GM21825 (cell line): ENCODE data around the gene SAMD4B.
"Not testable (repeated sequence)": the region's sequence is repeated elsewhere in the genome, so short reads cannot be mapped to it uniquely, and the experiment has no call there.

ENCODE experiments used
- ATAC-seq: cut with Tn5 transposase; IDR thresholded peaks from one replicate; pipeline ENCODE4 v1.9.1; 2021; ENCODE audit warnings: mild to moderate bottlenecking, moderate library complexity; ENCODE audit not compliant: unreplicated experiment

SAMD4B gene

DNA sequence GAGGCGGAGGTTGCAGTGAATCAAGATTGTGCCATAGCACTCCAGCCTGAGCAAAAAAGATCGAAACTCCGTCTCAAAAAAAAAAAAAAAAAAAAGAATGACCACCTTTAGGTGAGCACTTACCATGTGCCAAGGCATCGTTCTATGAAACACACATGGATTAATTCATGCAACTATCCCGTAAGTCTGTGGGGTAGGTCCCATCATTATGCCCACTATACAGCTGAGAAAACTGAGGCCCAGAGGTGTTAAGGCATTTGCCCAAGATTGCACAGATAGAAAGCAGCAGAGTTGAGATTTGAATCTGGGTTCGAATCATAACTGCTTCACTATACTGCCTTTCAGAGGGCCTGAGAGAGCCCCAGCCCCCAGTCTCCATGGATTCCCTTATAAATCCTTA is 8.7 kb upstream of the SAMD4B start:
- ATAC-seq: no peak

DNA sequence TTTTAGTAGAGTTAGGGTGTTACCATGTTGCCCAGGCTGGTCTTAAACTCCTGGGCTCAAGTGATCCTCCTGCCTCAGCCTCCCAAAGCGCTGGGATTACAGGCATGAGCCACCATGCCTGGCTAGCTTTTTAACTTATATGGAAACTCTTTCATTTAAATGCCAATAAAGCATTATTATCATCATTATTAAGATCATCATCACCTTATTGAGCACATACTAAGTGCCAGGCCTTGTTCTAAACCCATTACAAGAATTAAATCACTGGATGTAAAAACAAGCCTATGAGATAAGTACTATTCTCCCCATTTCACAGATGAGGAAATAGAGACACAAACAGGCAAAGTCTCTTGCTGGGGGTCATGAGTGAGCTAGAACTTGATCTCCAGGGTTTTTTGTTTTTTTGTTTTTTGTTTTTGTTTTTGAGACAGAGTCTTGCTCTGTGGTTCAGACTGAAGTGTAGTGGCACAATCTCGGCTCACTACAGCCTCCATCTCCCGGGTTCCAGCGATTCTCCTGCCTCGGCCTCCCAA is 7.7 kb upstream of the SAMD4B start:
- ATAC-seq: no peak

DNA sequence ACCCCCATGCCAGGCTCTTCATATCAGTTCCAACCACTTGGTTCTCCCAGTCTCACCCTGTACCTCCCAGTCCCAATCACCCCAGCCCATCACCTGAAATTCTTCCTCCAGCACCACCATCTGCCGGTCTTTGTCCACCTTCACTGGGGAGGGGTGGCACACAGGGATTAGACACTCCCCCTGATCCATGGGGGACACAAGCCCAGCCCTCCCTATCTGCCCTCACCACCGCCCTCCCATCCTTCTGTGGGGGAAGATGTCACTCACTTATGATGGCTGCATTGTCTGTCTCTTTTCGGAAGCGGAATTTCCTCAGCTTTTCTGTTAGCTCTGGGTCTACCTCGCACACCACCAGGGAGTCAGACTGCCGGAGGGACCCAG is 7.1 kb upstream of the SAMD4B start:
- ATAC-seq: no peak

DNA sequence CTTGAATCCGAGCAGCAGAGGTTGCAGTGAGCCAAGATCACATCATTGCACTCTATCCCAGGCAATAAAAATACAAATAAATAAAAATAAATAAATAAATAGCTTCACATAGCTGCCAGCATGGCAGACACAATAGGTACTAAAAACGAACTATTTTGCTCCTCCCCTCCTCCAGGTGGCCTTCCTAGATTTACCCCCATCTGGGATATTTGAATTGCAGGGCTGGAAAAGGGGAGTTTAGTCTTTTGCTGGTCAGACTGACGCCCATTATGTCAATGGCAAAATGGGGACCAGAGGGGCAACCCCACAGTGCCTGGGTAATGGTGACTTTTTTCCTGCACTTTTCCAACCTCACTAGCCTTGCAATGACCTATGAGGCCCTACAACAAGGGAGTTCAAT is 5.7 kb upstream of the SAMD4B start:
- no peak for ATAC-seq

DNA sequence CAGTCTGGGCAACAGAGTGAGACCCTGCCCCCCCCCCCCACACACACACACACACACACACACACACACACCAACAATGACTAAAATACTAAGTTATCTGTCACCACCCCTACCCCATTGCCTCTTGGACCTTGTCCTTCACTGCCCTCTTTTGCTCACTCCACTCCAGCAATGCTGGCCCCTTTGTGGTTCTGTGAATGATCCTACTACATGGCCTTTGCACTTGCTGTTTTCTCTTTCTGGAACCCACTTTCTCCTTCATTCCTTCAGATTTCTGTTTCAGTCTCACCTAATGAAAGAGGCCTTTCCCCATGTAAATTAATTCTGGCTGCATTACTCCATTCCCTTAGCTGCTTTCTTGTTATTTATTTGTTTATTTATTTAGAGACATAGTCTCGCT is 2.5 kb upstream of the SAMD4B start:
- no peak for ATAC-seq

DNA sequence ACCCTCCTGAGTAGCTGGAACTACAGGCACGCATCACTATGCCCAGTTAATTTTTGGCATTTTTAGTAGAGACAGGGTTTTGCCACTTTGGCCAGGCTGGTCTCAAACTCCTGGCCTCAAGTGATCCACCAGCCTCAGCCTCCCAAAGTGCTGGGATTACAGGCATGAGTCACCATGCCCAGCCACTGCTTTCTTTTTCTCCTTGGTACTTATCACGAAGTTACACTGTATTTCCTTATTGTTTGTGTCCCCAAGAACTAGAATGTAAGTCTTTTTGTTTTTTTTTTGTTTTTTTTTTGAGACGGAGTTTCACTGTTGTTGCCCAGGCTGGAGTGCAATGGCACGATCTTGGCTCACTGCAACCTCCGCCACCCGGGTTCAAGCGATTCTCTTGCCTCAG is 2.1 kb upstream of the SAMD4B start:
- not testable (repeated sequence) for ATAC-seq

DNA sequence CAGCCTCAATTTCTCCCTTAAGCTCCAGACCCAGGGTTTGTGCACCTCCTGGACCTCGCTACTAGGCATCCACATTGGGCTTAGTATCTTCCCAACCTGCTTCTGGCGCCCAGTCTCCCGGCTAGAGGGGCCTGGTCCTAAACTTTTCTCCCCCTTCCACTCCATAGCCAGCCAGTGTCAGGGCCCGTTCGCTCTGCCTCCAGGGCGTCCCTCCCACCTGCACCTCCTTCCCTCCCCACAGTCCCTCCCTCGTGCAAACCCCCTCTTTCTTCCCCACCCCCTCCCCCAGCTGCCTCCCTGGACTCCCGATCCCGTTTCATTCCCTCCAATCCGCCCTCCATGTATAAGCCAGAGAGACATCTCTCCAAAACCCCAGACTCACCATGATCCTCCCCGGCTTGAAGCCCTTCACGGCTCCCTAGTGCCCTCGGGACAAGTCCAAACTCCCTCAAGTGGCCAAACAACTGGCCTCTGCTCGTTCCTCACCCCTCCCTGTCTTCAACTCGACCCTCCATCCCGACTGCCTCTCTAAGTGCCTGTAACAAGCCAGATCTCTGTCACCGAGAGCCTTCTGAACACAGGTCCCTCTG is 997 bp upstream of the SAMD4B start:
- peak; percentile 7 for ATAC-seq

DNA sequence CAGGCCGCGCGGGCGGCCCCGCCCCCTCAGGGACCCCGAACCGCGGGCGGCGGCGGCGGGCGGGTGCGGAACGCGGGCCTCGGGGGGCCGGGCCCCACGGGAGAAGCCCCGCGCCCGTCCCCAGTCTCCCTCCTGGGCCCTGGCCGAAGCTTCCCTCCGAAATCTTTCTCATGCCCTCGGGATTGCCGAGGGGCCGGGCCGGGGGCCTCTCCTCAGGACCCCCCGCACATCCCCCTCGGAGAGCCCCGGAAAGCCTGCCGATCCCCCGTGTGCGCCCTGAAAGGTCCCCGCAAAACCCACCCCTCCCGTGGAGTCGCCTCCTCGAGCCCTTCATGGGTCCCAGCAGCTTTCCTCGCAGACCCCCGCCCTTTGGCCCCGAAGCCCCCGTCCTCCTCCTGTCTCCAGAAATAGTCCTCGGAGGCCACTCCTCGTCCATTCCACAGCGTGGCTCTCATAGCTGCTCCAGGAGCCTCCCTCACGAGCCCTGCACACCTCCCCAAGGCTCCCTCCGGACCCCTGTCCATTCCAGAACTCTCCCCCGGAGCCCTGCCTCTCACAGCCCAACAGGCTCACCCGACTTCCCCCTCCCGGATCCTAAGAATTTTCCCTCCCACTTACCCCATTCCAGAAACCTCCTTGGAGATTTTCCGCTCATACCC is 555 bp downstream of the SAMD4B start:
- ATAC-seq: no peak

DNA sequence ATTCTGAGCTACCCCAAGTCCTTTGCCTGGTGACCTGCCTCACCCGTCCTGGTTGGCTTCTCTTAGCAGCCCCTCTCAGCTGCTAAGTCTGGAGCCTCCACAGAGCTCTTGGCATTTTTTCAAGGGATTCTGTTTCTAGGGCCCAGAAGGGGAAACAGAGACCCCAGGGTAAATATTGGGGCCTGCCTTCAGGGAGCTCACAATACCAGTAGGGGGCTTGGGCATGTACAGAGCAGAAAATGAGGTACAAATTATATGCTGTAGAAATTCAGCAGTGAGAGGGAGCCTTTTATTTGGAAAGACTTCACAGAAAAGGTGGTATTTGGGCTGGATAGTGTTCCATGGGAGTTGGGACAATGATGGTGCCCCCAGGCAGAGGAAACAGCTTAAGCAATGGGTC is 3.7 kb downstream of the SAMD4B start:
- ATAC-seq: no peak

DNA sequence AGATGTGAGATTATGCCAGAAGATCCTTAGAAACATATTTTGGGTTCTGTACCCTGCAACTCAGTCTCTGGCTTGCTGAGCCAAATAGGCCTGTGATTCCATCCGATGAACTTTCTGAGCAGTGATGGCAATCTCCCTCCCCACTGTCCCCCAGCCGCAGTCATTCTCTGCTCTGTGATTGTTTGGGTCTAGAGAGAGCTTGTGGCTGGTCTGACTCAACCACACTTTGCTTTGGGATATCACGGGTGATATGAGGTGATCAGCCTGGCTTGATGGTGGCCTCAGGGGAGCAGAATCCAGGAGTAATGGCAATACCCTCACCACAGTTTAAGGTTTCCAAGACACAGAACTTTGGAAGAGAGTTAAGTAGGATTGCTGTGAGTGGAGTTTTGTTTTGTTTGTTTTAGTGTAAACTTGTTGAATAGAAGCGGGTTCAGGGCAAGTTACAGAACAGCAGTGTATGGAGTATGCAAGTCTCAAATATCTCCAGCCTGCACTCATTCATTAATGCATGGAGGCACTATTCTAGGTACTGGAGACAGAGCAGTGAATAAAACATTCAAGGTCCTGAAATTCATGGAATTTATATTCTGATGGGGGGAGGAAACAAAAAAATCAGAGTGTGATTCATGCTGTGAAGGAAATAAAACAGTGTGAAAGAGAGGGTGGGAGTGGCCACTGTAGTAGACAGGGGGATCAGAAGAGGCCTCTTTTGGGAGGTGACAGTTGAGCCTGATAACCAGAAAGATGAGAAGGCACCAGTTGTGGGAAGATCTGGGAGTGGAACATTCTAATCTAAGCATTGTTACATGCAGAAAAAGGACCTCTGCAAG is 5.3 kb downstream of the SAMD4B start:
- ATAC-seq: no peak

DNA sequence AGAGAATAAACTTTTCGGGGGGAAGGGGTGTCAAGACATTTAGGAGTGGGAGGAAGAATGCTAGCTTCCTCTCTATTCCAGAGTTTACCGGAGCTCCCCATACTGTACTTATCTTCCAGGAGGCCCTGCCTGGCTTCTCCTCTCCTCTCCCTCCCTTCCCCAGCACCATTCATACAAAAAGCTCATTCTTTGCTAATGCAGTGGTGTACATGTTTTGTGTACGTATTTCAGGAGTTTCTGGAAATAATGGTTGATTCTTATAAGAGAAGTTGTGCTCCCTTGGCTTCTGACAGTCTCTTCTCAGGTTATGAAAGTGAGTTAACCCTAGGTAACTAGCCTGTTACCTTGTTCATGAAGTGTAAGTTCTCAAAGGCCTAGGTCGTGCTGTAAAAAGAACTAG is 7.1 kb downstream of the SAMD4B start:
- ATAC-seq: no peak

DNA sequence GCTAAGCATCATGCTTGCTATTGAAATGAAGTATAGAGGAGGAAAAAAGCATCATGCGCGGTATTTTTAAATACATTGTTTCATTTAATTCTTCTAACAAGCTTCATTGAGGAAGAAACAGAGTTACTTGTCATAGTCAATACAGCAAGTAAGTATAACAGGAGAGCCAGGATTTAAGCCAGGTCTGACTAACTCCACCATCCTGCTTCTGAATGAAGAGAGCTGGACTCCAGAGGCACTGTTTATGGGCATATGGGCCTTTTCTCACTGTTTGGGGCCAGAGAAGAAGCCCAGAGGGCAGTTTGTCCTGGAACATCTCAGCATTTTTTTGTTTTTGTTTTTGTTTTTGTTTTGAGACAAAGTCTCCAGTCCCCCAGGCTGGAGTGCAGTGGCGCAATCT is 7.9 kb downstream of the SAMD4B start:
- no peak for ATAC-seq

DNA sequence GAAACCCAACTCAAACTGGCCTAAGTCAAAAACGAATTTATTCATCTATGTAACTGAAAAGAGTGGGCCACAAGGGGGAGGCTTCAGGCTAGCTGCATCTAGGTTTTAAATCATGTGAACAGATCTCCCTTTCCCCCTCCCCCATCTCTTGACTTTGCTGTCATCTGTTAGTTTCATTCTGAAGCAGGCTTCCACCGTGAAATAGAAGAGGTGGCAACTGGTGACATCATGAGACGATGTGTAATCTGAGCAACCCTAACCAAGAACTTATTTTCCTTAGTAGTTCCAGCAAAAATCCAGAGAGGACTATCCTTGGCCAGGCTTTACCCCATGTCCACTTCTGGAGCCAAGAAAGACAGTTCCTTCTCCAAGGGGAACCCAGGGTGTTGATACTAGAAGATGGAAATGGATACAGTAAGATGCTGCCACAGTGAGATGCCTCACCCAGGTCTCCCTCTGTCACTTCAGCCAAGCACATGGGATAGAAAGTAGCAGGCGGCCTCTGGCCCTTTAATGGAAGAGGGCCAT is 9.4 kb downstream of the SAMD4B start:
- peak; percentile 75 for ATAC-seq

DNA sequence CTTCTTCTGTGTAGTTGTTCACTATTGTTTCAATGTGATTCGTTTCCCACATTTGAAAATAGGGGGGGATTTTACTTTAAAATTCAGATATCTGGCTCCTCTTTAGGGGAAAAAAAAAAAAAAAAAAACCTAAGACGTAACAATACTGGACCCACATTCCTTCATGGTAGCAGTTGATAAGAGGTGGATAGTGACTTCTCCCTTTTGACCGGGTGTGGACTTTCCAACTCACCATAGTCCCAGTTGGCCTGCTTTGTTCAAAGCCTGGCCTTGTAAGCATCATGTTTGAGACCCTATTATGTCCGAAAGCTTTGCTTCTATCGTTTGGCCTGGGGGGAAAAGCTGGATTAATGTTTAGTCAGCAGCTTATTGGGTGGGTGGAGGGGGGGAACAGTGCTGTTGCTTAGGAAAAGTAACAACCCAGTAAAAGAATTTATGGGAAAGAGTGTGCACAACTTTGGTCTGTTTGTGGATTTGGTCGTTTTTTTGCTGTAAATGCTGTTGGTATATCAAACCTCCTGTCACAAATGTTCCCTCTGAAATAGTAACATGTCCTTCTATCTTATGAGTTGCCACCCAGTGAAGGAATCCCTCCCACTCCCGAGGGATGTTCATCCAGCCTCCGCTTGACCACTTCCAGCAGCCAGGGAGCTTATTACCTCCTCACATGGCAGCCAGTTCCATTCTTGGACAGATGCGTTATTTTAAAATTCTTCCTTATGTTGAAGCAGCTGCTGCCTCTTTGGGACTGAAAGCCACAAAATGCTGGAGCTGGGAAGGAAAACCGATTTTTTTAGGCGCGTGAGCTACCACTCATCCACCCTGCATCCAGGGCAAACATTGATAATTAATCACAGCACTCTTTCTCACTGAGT is 10.4 kb downstream of the SAMD4B start:
- no peak for ATAC-seq

DNA sequence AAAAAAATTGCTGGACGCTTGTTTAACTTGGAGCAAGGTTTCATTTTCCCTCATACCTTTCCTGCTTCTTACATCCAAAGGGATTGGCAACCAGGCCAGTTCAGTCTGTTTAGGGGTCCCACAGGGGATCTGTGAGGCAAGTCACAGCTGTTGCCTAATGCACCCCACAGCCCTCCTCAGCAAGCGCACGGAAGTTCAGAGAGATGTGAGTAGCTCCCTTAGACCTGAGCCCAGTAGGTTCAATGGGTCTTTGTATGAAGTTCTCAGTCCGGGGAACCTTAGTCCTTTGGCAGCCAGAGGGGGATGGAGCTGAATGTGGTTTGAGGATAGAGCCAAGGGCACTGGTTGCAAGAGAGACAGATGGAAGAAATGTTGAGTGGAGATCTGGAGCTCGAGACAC is 13.0 kb downstream of the SAMD4B start:
- no peak for ATAC-seq

DNA sequence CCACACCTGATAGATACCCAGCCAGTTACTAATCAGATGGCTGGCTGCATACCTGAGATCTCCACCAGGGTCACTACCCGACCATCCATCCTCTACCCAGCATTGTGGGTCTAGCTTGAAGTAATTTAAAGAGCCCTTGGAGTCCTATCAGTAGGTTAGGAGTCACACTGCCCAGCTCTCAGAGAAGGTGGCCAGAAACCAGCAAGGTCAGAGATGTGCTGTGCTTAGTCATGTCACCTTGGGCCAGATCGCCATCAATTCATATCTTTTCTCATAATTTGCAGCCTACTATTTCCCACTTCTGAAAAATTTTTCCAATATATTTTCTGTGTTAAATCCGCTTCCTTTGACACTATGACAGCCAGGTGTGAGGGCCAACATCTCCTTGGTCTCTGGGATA is 13.9 kb downstream of the SAMD4B start:
- no peak for ATAC-seq

DNA sequence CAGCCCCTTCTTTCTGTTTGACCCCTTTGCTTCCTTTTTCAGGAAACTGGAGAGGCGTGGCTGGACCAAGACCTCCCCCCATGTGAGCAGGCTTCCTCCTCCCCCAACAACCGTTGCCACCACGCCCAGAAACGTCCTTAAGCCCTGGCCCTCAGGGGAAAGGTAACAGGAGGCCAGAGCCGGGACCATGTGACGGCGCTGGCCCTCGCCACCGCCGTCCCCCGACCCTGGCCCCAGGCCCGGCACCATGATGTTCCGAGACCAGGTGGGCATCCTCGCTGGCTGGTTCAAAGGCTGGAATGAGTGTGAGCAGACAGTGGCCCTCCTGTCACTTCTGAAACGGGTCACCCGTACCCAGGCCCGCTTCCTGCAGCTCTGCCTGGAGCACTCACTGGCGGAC is 14.4 kb downstream of the SAMD4B start:
- no peak for ATAC-seq

DNA sequence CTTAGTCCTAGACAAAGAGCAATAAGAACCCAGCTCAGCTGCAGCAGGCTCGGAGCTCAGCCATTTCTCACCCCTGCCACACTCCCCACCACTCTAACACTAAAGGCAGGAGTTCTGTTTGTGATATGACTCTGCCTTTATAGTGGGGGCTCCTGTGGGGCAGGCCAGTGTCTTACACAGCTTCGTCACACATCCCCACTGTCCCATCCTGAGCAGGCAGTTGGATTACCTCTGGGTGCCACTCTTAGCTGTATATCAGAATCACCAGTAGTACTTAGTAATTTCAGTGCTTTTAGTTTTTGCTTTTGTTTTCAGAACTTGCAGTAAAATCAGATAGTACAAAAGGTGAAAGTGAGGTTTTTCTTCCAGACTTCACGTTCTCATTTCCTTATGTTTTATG is 16.8 kb downstream of the SAMD4B start:
- no peak for ATAC-seq

DNA sequence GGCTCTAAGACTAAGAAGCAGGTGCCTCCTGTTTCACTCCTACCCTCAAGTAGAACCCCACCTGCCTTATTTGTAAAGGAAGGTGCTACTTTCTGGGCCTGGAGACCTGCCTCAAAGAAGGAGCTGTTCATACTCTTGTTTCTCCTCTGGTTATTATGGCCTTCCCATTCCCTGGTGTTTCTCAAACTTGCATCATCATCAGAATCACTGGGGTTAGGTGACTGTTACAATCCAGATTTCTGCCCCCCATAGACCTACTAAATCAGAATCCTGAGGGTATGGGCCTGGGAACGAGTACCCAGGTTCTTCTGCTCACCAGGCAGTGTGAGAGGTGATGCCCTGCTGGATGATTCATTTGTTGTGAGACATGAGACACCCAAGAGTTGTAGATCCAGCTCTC is 18.4 kb downstream of the SAMD4B start:
- ATAC-seq: no peak

DNA sequence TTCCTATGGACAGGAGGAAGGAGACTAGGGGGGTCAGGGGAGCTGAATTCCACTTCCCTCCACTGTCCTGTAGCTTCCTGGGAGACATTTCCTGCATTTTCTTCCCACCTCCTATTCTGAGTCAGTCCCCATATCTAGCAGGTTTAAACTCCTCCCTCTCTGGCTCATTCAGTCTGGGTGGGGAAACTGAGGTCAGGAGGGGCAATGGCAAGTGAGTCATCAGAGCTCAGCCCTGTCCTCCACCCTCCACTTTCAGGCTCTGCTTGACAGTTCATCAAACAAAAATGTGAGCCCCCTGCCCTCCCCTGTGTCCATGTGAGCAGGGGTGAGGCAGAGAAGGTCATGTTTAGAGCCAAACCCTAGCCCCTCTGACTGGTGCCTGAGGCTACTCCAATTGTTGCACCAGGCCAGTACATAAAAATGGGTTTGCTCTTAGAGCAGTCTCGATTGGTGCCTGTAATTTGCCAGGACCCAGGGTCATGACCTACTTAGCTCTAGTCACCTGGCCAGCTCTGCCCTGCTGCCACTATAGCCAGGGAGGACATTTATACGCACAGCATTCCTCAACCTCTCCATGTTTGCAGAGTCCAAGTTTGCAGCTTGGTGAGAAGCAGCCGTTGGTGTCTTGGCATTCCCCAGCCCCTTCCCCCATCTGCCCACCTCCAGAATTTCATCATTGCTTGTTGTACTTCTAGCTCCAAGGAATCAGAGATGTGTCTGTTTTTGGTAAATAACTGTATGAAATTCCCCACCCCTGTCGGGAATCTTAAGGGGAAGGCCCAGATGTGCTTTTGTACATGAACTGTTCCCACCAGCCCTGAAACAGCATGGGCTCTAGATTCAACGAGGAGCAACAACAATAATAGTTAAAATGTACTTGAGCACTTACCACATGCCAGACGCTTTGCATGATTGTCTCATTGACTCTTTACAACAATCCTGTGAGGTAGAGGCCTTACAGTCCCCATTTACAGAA is 20.7 kb downstream of the SAMD4B start:
- ATAC-seq: no peak
